Measurements from ENCODE around the gene CLEC12A. TPM values are rescaled to one million over a fixed set of nuclear protein-coding genes. Genes with fewer than 3 reads are reported as not detected.

Gene CLEC12A
- 1 to 10 TPM in 2 of 4 donors, under 1 TPM in 2; 0.26 to 2.1 (median 0.95) TPM for total RNA-seq

DNA sequence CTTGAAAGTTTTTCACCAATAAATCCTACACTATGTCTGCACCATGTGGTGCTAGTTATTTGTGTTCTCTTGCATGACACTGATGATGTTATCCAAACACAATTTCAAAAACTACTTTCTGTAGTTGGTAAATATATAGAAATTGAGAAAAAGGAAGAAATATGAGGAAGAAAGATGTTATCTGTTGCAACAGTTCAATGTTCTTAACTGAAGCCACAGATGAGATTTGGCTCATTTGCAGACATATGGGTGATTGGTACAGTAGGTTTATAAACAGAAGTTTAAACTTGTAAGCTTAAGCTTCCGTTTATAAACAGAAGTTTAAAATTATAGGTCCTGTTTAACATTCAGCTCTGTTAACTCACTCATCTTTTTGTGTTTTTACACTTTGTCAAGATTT is at the start of gene CLEC12A:
Gene CLEC12A (plus strand): TSS at position 229 of the 400 bp plus-strand sequence. CDS start 188 bp downstream, outside the sequence.
- intact Hi-C loops (cut with DNase I): no loop called here
- no peak within 1 kb of the TSS for H3K27ac ChIP-seq (replicated peaks in 1 of 4)
- WGBS: 45% methylated on average over 1 of the region's 1 CpG
- no peak for TF ChIP-seq POLR2A (IDR thresholded peaks at IDR 0.05; ENCODE audit: low read depth)
- TF ChIP-seq POLR2AphosphoS5 (IDR thresholded peaks at IDR 0.05): no peak
- no peak for TF ChIP-seq CTCF (IDR thresholded peaks at IDR 0.05)
- TF ChIP-seq EP300 (IDR thresholded peaks at IDR 0.05): no peak
- H3K9me3 ChIP-seq: no peaks in the 10 kb centered on the region
- H3K4me1 ChIP-seq: no peaks in the 10 kb centered on the region
- no peak for DNase-seq (ENCODE audit: extremely low spot score)
- no peak within 1 kb of the TSS for H3K4me3 ChIP-seq
- no peaks in the 10 kb centered on the region for H3K27me3 ChIP-seq
- no peaks in the 10 kb centered on the region for H3K36me3 ChIP-seq

GRCh38 chr12:9922429-9922828 is 48.8 kb upstream of the CLEC12A start:
- Histone ChIP-seq H3K9me3 (no peaks in the 10 kb centered on the region), H3K27me3 (peaks cover 0 to 10% (median 0%) of the 10 kb centered on the region in 4 donors), H3K4me1 (no peaks in the 10 kb centered on the region), H3K27ac (replicated peaks in 1 of 4) (no peak overlapping the region), H3K36me3 (no peaks in the 10 kb centered on the region), H3K4me3 (no peak overlapping the region)
- no peak for DNase-seq (ENCODE audit: extremely low spot score)
- WGBS: 90% methylated on average over 1 of the region's 1 CpG
- intact Hi-C loops (cut with DNase I): loop anchor here (10.0 kb wide), 1 partner anchor 108 kb away; no protein-coding TSS in a partner anchor
- no peak for TF ChIP-seq CTCF (IDR thresholded peaks at IDR 0.05)
- TF ChIP-seq EP300 (IDR thresholded peaks at IDR 0.05): no peak
- TF ChIP-seq POLR2AphosphoS5 (IDR thresholded peaks at IDR 0.05): no peak
- TF ChIP-seq POLR2A (IDR thresholded peaks at IDR 0.05; ENCODE audit: low read depth): no peak

GRCh38 chr12:9925705-9926393 is 45.4 kb upstream of the CLEC12A start:
- intact Hi-C loops (cut with DNase I): loop anchor here (5.0 to 10.0 kb wide), 2 partner anchors 111 to 179 kb away; no protein-coding TSS in a partner anchor
- 21% methylated on average over 5 of the region's 5 CpGs for WGBS
- Histone ChIP-seq H3K27me3 (no peaks in the 10 kb centered on the region), H3K4me1 (no peaks in the 10 kb centered on the region), H3K4me3 (peak overlapping the region in 2 of 4 donors; percentile 21 to 41), H3K27ac (replicated peaks in 1 of 4) (no peak overlapping the region), H3K9me3 (no peaks in the 10 kb centered on the region), H3K36me3 (no peaks in the 10 kb centered on the region)
- TF ChIP-seq EP300 (IDR thresholded peaks at IDR 0.05) (no peak), CTCF (IDR thresholded peaks at IDR 0.05) (peak in 2 of 3 experiments; percentile 30 to 32)
- DNase-seq (ENCODE audit: extremely low spot score): no peak

GRCh38 chr12:9926876-9927275 is 44.3 kb upstream of the CLEC12A start:
- TF ChIP-seq POLR2A (IDR thresholded peaks at IDR 0.05; ENCODE audit: low read depth) (no peak), POLR2AphosphoS5 (IDR thresholded peaks at IDR 0.05) (no peak), CTCF (IDR thresholded peaks at IDR 0.05) (no peak), EP300 (IDR thresholded peaks at IDR 0.05) (no peak)
- no peaks in the 10 kb centered on the region for H3K36me3 ChIP-seq
- no peaks in the 10 kb centered on the region for H3K4me1 ChIP-seq
- H3K27me3 ChIP-seq: no peaks in the 10 kb centered on the region
- H3K27ac ChIP-seq (replicated peaks in 1 of 4): no peak overlapping the region
- no peaks in the 10 kb centered on the region for H3K9me3 ChIP-seq
- intact Hi-C loops (cut with DNase I): loop anchor here (5.0 to 10.0 kb wide), 2 partner anchors 112 to 180 kb away; no protein-coding TSS in a partner anchor
- DNase-seq (ENCODE audit: extremely low spot score): no peak
- H3K4me3 ChIP-seq: no peak overlapping the region
- WGBS: 83% methylated on average over 3 of the region's 3 CpGs
